Retinal pigment epithelial cell (primary cell): ENCODE measurements around the gene PRR5L.

Experiments
- DNase-seq: peaks from one replicate; pipeline ENCODE4 v3.0.0-alpha.2; 2010; ENCODE audit warnings: low read depth
- H3K4me3 ChIP-seq: 2 replicates; pipeline ENCODE4 v1.5.1; 2011; ENCODE audit warnings: mild to moderate bottlenecking, low read length, control low read depth, moderate library complexity
- TF ChIP-seq, protein P1 (sequence below): conservative IDR thresholded peaks from 2 replicates; pipeline ENCODE4 v1.5.1; 2011; ENCODE audit warnings: low read depth, low read length, control low read depth, inconsistent platforms

PRR5L gene

DNA sequence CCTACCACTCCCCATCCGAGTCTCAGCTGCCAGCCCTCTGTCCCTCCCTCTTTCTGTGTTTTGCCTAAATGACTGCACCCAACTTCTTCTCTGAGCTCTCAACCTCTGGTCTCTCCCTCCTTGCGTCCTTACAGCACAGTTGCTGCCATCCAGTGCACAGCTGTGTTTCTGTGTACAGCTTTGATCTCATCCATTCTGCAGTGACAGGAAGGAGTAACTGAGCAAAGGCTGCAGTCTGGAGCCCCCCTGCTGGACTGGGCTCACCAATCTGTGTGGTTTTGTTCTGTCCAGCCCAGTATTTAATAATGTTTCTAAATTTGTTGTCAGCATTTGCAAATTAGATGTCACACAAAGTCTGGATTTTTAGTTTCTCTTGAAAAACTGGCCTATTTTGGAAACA, 43.8 kb downstream of the PRR5L start:
- TF ChIP-seq, protein P1, sequence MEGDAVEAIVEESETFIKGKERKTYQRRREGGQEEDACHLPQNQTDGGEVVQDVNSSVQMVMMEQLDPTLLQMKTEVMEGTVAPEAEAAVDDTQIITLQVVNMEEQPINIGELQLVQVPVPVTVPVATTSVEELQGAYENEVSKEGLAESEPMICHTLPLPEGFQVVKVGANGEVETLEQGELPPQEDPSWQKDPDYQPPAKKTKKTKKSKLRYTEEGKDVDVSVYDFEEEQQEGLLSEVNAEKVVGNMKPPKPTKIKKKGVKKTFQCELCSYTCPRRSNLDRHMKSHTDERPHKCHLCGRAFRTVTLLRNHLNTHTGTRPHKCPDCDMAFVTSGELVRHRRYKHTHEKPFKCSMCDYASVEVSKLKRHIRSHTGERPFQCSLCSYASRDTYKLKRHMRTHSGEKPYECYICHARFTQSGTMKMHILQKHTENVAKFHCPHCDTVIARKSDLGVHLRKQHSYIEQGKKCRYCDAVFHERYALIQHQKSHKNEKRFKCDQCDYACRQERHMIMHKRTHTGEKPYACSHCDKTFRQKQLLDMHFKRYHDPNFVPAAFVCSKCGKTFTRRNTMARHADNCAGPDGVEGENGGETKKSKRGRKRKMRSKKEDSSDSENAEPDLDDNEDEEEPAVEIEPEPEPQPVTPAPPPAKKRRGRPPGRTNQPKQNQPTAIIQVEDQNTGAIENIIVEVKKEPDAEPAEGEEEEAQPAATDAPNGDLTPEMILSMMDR = no peak
- H3K4me3 ChIP-seq = no peak overlapping the region
- no peak for DNase-seq

GRCh38 chr11:36340897-36341296, 44.8 kb downstream of the PRR5L start:
- no peak overlapping the region for H3K4me3 ChIP-seq
- DNase-seq = no peak
- TF ChIP-seq, protein P1 = no peak

DNA sequence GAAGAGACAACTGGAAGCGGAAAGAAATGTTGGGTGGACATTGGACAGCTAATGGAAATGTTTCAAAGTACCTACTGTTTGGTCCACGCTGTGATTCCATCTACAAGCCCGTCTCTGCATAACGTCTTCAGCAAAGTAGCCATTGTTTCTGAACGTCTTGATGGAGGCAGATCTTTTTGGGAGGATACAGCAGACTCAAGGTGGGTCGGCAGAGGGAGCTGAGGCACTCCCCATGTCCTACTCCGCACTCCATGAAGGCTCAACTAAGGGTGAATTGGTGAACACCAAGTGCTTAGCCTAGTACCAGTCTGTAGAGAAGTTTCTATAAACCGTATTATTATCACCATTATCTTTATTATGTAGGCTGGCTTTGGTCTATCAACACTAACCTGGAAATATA, 45.8 kb downstream of the PRR5L start:
- H3K4me3 ChIP-seq = no peak overlapping the region
- TF ChIP-seq, protein P1 = no peak
- DNase-seq = no peak

DNA sequence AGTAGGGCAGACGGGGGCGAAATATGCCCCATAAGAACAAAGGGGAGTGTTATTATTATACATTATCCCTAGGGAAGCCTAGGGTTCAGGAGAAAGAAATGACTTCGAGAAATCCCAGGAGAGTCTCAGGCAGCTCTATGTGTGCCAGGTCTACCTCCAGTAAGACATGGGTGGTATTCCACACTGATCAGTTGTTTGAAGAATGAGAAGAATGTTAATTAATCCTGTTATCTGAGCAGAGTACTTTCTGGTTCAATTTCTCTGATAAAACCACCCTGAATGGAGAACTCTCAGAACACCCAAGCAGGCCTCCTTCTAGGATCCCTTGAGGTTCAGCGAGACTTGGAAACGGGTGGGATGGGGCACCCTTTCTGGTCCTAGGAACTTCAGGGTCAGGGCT, 46.2 kb downstream of the PRR5L start:
- no peak overlapping the region for H3K4me3 ChIP-seq
- no peak for DNase-seq
- TF ChIP-seq, protein P1 = no peak

GRCh38 chr11:36343436-36343835, 47.3 kb downstream of the PRR5L start:
- TF ChIP-seq, protein P1 = no peak

DNA sequence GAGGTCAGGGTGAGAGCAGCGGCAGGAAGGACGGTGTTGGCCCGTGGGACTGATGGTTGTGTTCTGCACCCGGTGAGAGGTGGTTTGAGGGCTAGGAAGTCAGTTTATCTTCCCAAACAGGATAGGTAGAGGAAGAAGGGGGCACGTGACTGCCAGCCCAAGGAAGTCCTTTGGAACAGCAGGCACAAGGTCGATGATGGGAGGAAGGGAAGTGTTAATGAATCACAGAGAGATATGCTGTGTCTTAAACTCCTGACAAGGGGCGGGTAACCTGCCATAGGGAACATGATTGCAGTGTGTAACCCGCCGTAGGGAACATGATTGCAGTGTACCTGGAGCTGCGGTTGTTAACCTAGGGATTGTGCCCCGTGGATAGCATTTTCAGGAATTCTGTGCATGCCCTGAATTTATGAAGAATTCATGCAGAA, 49.0 kb downstream of the PRR5L start:
- DNase-seq = no peak
- TF ChIP-seq, protein P1 = no peak
- no peak overlapping the region for H3K4me3 ChIP-seq

More at GRCh38 chr11:36343436-36343835, 47.3 kb downstream of the PRR5L start:
- DNase-seq = no peak
- no peak overlapping the region for H3K4me3 ChIP-seq

DNA sequence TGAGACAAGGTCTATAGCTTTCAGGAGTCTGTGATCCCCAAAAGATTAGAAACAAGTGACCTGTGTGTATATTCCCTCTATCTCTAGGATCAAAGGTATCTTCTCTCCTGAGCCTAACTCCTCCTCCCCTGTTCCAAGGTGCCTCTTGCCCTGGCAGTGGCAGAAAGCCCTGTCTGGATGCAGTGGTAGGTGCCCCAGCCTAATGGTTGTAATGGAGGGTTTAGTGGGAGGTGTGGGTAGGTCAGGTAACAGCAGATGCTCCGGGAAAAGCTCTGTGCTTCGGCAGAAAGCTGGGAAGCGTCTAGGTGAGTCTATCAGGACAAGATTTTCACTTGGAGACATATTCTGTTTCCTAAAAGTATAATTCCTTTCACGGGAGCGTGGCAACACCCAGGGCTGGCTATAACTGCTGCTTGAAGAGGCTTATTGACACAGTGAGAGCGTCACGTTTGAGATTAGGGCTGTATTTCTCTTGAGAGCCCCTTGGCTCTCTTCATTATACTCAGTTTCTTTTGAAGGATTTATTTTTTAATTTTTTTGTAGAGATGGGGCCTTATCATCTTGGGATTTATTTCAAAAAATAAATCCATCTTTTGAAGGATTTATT, 49.5 kb downstream of the PRR5L start:
- H3K4me3 ChIP-seq = no peak overlapping the region
- DNase-seq = no peak
- TF ChIP-seq, protein P1 = no peak
